ENCODE results near the gene PDE10A.

DNA sequence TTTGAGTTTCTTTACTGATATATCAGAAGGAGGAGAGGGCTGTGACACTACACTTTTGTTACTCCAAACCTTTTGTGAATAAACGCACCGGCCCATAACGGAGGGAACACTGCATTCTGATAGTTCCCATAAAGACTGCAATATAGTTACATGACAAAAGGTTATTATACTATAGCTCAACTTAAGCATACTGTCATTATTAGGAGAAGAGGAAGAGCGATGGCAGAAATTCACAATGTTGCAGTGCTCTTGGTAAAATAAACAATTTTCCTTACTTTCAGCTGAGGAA is 2.3 kb upstream of the PDE10A start:
- TF ChIP-seq, protein P1, sequence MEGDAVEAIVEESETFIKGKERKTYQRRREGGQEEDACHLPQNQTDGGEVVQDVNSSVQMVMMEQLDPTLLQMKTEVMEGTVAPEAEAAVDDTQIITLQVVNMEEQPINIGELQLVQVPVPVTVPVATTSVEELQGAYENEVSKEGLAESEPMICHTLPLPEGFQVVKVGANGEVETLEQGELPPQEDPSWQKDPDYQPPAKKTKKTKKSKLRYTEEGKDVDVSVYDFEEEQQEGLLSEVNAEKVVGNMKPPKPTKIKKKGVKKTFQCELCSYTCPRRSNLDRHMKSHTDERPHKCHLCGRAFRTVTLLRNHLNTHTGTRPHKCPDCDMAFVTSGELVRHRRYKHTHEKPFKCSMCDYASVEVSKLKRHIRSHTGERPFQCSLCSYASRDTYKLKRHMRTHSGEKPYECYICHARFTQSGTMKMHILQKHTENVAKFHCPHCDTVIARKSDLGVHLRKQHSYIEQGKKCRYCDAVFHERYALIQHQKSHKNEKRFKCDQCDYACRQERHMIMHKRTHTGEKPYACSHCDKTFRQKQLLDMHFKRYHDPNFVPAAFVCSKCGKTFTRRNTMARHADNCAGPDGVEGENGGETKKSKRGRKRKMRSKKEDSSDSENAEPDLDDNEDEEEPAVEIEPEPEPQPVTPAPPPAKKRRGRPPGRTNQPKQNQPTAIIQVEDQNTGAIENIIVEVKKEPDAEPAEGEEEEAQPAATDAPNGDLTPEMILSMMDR (conservative IDR thresholded peaks at IDR 0.05 in 1 of 2, IDR thresholded peaks at IDR 0.05 in 1 of 2; ENCODE audit: extremely low read depth in 1 of 2, insufficient read depth in 1 of 2, low read depth in 1 of 2, low read length in 2 of 2): no peak
- peak; percentile 30 for TF ChIP-seq EZH2 (IDR thresholded peaks at IDR 0.05; ENCODE audit: borderline replicate concordance, low read length)
